Nephron (organoid): ENCODE results near the gene RHOH.

Source experiments
- H3K27ac Mint-ChIP-seq, 3 experiments: 2 replicates each; pipeline ENCODE4 v1.8.0; 2020; ENCODE audit warnings: mixed read lengths in 3 of 3, mild to moderate bottlenecking in 2 of 3, moderate library complexity in 1 of 3
- H3K27me3 Mint-ChIP-seq: 2 replicates; pipeline ENCODE4 v1.8.0; 2021; ENCODE audit warnings: low read depth, mild to moderate bottlenecking, moderate library complexity, mixed read lengths
- H3K36me3 Mint-ChIP-seq: 2 replicates; pipeline ENCODE4 v1.8.0; 2020; ENCODE audit warnings: low read depth, mixed read lengths
- H3K4me1 Mint-ChIP-seq: 2 replicates; pipeline ENCODE4 v1.8.0; 2020; ENCODE audit warnings: mixed read lengths
- H3K4me3 Mint-ChIP-seq, 3 experiments: 2 replicates each; pipeline ENCODE4 v1.8.0; 2020; ENCODE audit warnings: mild to moderate bottlenecking in 3 of 3, mixed read lengths in 3 of 3, moderate library complexity in 2 of 3
- H3K9me3 Mint-ChIP-seq: 2 replicates; pipeline ENCODE4 v1.8.0; 2020; ENCODE audit warnings: mixed read lengths
- TF ChIP-seq, protein P1 (sequence below), 3 experiments: fragments of 200-600 bp; sonication (generic); IDR thresholded peaks; one replicate each; pipeline ENCODE4 v1.5.0; 2021; ENCODE audit warnings: antibody characterized with exemption in 3 of 3; ENCODE audit not compliant: unreplicated experiment in 3 of 3

RHOH gene

GRCh38 chr4:40187386-40187906, 9.4 kb upstream of the RHOH start:
- Mint-ChIP-seq H3K4me3 (no peak overlapping the region), H3K36me3 (no peaks in the 10 kb centered on the region), H3K27ac (no peak overlapping the region), H3K4me1 (peaks cover 22% of the 10 kb centered on the region), H3K27me3 (peaks cover 5% of the 10 kb centered on the region), H3K9me3 (no peaks in the 10 kb centered on the region)
- TF ChIP-seq, protein P1, sequence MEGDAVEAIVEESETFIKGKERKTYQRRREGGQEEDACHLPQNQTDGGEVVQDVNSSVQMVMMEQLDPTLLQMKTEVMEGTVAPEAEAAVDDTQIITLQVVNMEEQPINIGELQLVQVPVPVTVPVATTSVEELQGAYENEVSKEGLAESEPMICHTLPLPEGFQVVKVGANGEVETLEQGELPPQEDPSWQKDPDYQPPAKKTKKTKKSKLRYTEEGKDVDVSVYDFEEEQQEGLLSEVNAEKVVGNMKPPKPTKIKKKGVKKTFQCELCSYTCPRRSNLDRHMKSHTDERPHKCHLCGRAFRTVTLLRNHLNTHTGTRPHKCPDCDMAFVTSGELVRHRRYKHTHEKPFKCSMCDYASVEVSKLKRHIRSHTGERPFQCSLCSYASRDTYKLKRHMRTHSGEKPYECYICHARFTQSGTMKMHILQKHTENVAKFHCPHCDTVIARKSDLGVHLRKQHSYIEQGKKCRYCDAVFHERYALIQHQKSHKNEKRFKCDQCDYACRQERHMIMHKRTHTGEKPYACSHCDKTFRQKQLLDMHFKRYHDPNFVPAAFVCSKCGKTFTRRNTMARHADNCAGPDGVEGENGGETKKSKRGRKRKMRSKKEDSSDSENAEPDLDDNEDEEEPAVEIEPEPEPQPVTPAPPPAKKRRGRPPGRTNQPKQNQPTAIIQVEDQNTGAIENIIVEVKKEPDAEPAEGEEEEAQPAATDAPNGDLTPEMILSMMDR (IDR thresholded peaks at IDR 0.05; ENCODE audit: unreplicated experiment in 3 of 3): no peak

DNA sequence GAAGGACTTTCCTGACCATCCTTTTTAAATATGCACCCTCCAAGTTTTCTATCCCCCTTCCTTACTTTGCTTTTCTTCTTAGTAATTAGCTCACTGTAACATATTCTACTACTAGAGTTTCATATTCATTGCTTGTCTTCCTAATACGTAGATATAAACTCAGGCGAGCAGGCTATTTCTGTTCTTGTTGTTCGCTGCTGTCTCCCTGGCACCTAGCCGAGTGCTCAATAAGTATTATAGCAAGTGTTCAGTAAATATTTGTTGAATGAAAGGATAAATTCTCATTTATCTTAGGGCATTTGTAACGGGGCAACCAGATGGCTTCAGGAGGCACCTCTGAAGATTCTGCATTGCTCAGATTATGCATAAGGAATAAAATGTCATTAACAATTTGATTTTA, 6.8 kb upstream of the RHOH start:
- Mint-ChIP-seq H3K9me3 (no peaks in the 10 kb centered on the region), H3K4me1 (peaks cover 22% of the 10 kb centered on the region), H3K36me3 (no peaks in the 10 kb centered on the region), H3K27me3 (peaks cover 15% of the 10 kb centered on the region), H3K27ac (no peak overlapping the region), H3K4me3 (no peak overlapping the region)
- TF ChIP-seq, protein P1 (IDR thresholded peaks at IDR 0.05; ENCODE audit: unreplicated experiment in 3 of 3): no peak

DNA sequence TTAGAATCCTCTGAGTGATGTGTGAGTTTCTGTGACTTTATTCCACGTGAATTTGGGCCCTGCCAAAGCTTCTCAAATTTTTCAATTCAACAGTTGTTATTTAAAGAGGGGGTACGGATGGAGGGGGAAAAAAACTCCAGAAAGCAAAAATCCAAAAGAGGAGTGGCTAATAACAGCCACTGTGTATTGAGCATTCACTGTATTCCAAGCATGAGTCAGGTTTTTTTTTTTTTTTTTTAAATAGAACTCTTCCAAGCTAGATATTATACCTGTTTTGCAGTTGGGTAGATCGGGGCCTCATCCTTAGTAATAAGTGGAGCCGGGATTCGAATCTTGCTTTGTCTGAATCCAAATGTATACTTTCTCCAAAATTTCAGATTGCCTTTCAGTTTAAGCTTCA, 6.4 kb upstream of the RHOH start:
- H3K9me3 Mint-ChIP-seq: no peaks in the 10 kb centered on the region
- H3K27me3 Mint-ChIP-seq: peaks cover 15% of the 10 kb centered on the region
- H3K4me3 Mint-ChIP-seq: no peak overlapping the region
- H3K4me1 Mint-ChIP-seq: peaks cover 22% of the 10 kb centered on the region
- TF ChIP-seq, protein P1 (IDR thresholded peaks at IDR 0.05; ENCODE audit: unreplicated experiment in 3 of 3): no peak
- no peaks in the 10 kb centered on the region for H3K36me3 Mint-ChIP-seq
- no peak overlapping the region for H3K27ac Mint-ChIP-seq

- H3K27ac Mint-ChIP-seq: peak overlapping the region in 2 of 3 experiments; percentile 14 to 48
These were observed 5.7 kb upstream of the RHOH start for GRCh38 chr4:40190880-40191815.

DNA sequence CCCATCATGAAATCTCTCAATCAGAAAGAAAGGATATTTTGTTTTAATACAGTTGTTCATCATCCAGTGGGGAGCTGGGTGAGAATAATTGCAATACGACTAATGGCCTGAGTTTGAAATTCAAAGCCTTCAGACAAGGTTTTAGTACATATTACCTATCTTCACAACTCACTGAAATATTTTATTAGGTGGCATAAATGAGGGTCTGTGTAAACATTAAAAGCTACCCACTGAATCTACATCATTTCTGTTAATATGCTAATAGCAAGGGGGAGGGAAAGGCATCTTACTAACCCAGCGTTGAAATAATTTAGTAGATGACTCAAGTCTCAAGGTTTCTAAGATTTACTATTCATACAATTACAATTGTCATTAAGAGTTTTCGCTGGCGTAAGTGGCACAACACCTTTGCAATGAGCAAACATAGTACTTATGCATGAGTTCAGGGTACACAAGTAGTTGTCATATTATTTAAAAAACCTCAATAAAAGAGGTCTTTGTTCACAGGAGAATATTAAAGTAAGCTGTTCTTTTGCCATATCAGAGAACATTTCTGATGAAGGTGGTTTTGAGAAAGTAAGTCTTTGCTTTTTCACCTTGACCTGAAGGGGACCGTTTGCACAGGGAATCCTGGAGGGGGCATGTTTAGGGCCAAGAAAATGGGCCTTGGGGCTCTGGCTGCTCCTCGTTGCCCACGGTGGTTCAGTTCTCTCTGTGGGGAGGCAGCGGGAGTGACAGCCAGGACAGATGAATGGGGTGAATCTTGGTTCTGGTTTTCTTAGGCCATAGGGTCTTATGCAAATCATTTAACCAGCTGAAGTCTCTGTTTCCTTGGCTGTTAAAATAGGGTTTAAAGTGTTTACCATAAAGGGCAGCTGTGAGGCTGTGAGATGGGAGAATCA, 4.5 kb upstream of the RHOH start:
- no peak overlapping the region for H3K27ac Mint-ChIP-seq
- TF ChIP-seq, protein P1 (IDR thresholded peaks at IDR 0.05; ENCODE audit: unreplicated experiment in 3 of 3): no peak
- no peak overlapping the region for H3K4me3 Mint-ChIP-seq
- H3K36me3 Mint-ChIP-seq: no peaks in the 10 kb centered on the region
- peaks cover 15% of the 10 kb centered on the region for H3K27me3 Mint-ChIP-seq
- H3K9me3 Mint-ChIP-seq: no peaks in the 10 kb centered on the region
- peaks cover 22% of the 10 kb centered on the region for H3K4me1 Mint-ChIP-seq

More at GRCh38 chr4:40190880-40191815, 5.7 kb upstream of the RHOH start:
- TF ChIP-seq, protein P1 (IDR thresholded peaks at IDR 0.05; ENCODE audit: unreplicated experiment in 3 of 3): no peak
- no peaks in the 10 kb centered on the region for H3K36me3 Mint-ChIP-seq
- peaks cover 15% of the 10 kb centered on the region for H3K27me3 Mint-ChIP-seq
- H3K9me3 Mint-ChIP-seq: no peaks in the 10 kb centered on the region
- H3K4me3 Mint-ChIP-seq: no peak overlapping the region
- peaks cover 18% of the 10 kb centered on the region for H3K4me1 Mint-ChIP-seq
